Psoas muscle (tissue), 8 donors: ENCODE data around the gene CDC25A. TPM values are rescaled to one million over a fixed set of nuclear protein-coding genes. Genes with fewer than 3 reads are reported as not detected.

Experiments
- ATAC-seq, 4 donors: fragments of 200-7000 bp; cut with Tn5 transposase; one replicate each; pipeline ENCODE4 v1.9.1; 2020; ENCODE audit warnings: moderate library complexity in 3 of 4, mild to moderate bottlenecking in 2 of 4
- DNase-seq, 2 donors: peaks; one replicate each; pipeline ENCODE4 v3.0.0-alpha.2; 2020
- H3K27ac ChIP-seq: fragments of 200-600 bp; one replicate; pipeline ENCODE4 v1.8.0; 2022
- H3K27me3 ChIP-seq, 3 donors: fragments of 200-600 bp in 1 of 3; one replicate each; pipeline versions ENCODE4 v1.6.1 to v1.8.0; 2013 to 2022; ENCODE audit warnings: low read length in 2 of 3, mild to moderate bottlenecking in 2 of 3, moderate library complexity in 1 of 3; ENCODE audit not compliant: insufficient read depth in 3 of 3
- H3K36me3 ChIP-seq, 2 donors: fragments of 200-600 bp in 1 of 2; one replicate each; pipeline versions ENCODE4 v1.6.1 to v1.8.0; 2013 to 2022; ENCODE audit warnings: low read depth in 1 of 2, mild to moderate bottlenecking in 1 of 2, moderate library complexity in 1 of 2; ENCODE audit not compliant: insufficient read depth in 1 of 2
- H3K4me1 ChIP-seq: fragments of 200-600 bp; one replicate; pipeline ENCODE4 v1.8.0; 2022
- H3K4me3 ChIP-seq: fragments of 200-600 bp; one replicate; pipeline ENCODE4 v1.8.0; 2022; ENCODE audit warnings: mild to moderate bottlenecking
- H3K9me3 ChIP-seq: fragments of 200-600 bp; one replicate; pipeline ENCODE4 v1.8.0; 2022
- CTCF ChIP-seq: fragments of 200-600 bp; IDR thresholded peaks from one replicate; pipeline ENCODE4 v1.8.0; 2022; ENCODE audit warnings: antibody characterized with exemption
- WGBS, 3 donors: extraction: QIAGEN DNeasy Blood & Tissue Kit; methylation state at CpG; one replicate each; pipeline versions ENCODE4 v1.1.6 to v1.1.7; 2013; 5-methylcytosine and 5-hydroxymethylcytosine counted together
- intact Hi-C, 2 donors: fragments of 100-400 bp; cut with DNase I; formaldehyde crosslinking; loops; one replicate each; pipeline versions ENCODE4 v1.11.0 to v1.14.2; 2022
- polyA plus RNA-seq, 3 donors: library from polyadenylated mRNA; stranded (reverse); fragments of 200-250 nt; gene quantifications; one replicate each; pipeline ENCODE4 v1.2.3, GENCODE V29; 2013
- total RNA-seq, 4 donors: library from RNA; stranded (reverse); fragmentation: NEBNext Ultra II Directional in 2 of 4; extraction: Animal tissue kit (Norgen Biotek cat#: 25700) in 2 of 4; gene quantifications; one replicate each; pipeline versions ENCODE4 v1.2.1 to v1.2.4, GENCODE V29; 2021 to 2023
- donor health status: healthy with polysubstance abuse.
- donor health status: DM: no; HTN: no; CAD: no; lungs with moderate emphysema.
- donor health status: Bipolar disorder and iron deficiency.
- donor health status: healthy.
- donor health status: DM: yes; HTN: yes; CAD: no.
- donor health status: DM: no; HTN: no; CAD: no.
- donor health status: DM: no; HTN: no; CAD: no.
- donor health status: DM: yes; HTN: yes; CAD: no.

The CDC25A gene
- total and polyA plus RNA-seq, 7 donors, result 0.20 to 2.9 (median 0.46) TPM

- DNase-seq (no peak), ATAC-seq (peak in 2 of 4 donors; percentile 36 to 69)
- H3K27ac ChIP-seq, result peak overlapping the region; percentile 70
- no peak for TF ChIP-seq CTCF
- peaks cover 8% of the 10 kb centered on the region for H3K4me1 ChIP-seq
- H3K36me3 ChIP-seq, result no peaks in the 10 kb centered on the region
- 44 to 65% (median 51%) methylated on average over 2 of the region's 2 CpGs for WGBS, 3 donors
- intact Hi-C loops, result no loop called here
- no peaks in the 10 kb centered on the region for H3K9me3 ChIP-seq
- no peaks in the 10 kb centered on the region for H3K27me3 ChIP-seq
- H3K4me3 ChIP-seq, result no peak overlapping the region
Measured at GRCh38 chr3:48129921-48130320, 58.3 kb downstream of the CDC25A start.

GRCh38 chr3:48128774-48129173 is 59.4 kb downstream of the CDC25A start:
- ATAC-seq (no peak), DNase-seq (no peak)
- peaks cover 8% of the 10 kb centered on the region for H3K4me1 ChIP-seq
- H3K27ac ChIP-seq, result no peak overlapping the region
- no peaks in the 10 kb centered on the region for H3K36me3 ChIP-seq
- H3K27me3 ChIP-seq, result no peaks in the 10 kb centered on the region
- intact Hi-C loops, result no loop called here
- no peaks in the 10 kb centered on the region for H3K9me3 ChIP-seq
- H3K4me3 ChIP-seq, result no peak overlapping the region
- WGBS, 3 donors, result 88 to 100% (median 100%) methylated on average over 1 of the region's 1 CpG
- no peak for TF ChIP-seq CTCF

- intact Hi-C loops, result no loop called here
- no peak for DNase-seq
Measured at GRCh38 chr3:48125886-48126622, 62.2 kb downstream of the CDC25A start.

GRCh38 chr3:48125013-48125705 is 63.1 kb downstream of the CDC25A start:
- no peak overlapping the region for H3K4me3 ChIP-seq
- ATAC-seq, result peak in 2 of 4 donors; percentile 39 to 55
- no peaks in the 10 kb centered on the region for H3K9me3 ChIP-seq
- peaks cover 6% of the 10 kb centered on the region for H3K4me1 ChIP-seq
- DNase-seq, result no peak
- H3K27me3 ChIP-seq, result no peaks in the 10 kb centered on the region
- H3K27ac ChIP-seq, result no peak overlapping the region
- WGBS, 3 donors, result 69 to 82% (median 75%) methylated on average over 8 of the region's 8 CpGs
- intact Hi-C loops, result no loop called here
- no peak for TF ChIP-seq CTCF
- H3K36me3 ChIP-seq, result no peaks in the 10 kb centered on the region

More at GRCh38 chr3:48125886-48126622, 62.2 kb downstream of the CDC25A start:
- Histone ChIP-seq H3K9me3 (no peaks in the 10 kb centered on the region), H3K4me1 (peaks cover 8% of the 10 kb centered on the region), H3K4me3 (no peak overlapping the region), H3K27me3 (no peaks in the 10 kb centered on the region), H3K27ac (no peak overlapping the region), H3K36me3 (no peaks in the 10 kb centered on the region)
- 96% methylated on average over 9 of the region's 9 CpGs for WGBS, 3 donors
- TF ChIP-seq CTCF, result no peak
- ATAC-seq, result no peak
